Esophagus muscularis mucosa (tissue), 4 donors: ENCODE measurements around the gene COPS6.

Source experiments
- CTCF ChIP-seq, 3 experiments: fragments of 200-600 bp in 2 of 3; fragments of 450-650 bp in 1 of 3; sonication (generic) in 2 of 3; IDR thresholded peaks; one replicate each; pipeline ENCODE4 v1.5.1; 2017 to 2019; ENCODE audit warnings: antibody characterized with exemption in 3 of 3, mild to moderate bottlenecking in 2 of 3, moderate library complexity in 1 of 3
- EP300 ChIP-seq: sonication (generic); formaldehyde crosslinking; IDR thresholded peaks from one replicate; pipeline ENCODE4 v1.6.1; 2017; ENCODE audit warnings: antibody characterized with exemption
- POLR2A ChIP-seq: fragments of 450-650 bp; IDR thresholded peaks from one replicate; pipeline ENCODE4 v1.6.1; 2017; ENCODE audit warnings: antibody characterized with exemption, moderate library complexity, mild to moderate bottlenecking, low read depth
- POLR2AphosphoS5 ChIP-seq, 2 donors: sonication (generic); formaldehyde crosslinking; IDR thresholded peaks; one replicate each; pipeline ENCODE4 v1.6.1; 2017; ENCODE audit warnings: antibody characterized with exemption in 2 of 2

GRCh38 chr7:100081535-100082102, 7.2 kb upstream of the COPS6 start, which contains the start of gene ZNF3:
- TF ChIP-seq CTCF (IDR thresholded peaks at IDR 0.05), result peak; percentile 93 to 95 (median 94)
- TF ChIP-seq EP300, result no peak
- peak; percentile 89 to 97 for TF ChIP-seq POLR2AphosphoS5 (IDR thresholded peaks at IDR 0.05)
- peak; percentile 43 for TF ChIP-seq POLR2A
